Omental fat pad (tissue), 4 donors: ENCODE results near the gene RAPGEF4. TPM values are rescaled to one million over a fixed set of nuclear protein-coding genes. Genes with fewer than 3 reads are reported as not detected.

Experiments
- ATAC-seq: fragments of 150-250 bp; one replicate; pipeline ENCODE4 v1.9.1; 2016; ENCODE audit warnings: mild to moderate bottlenecking, moderate library complexity; ENCODE audit not compliant: low FRiP score
- DNase-seq: peaks from one replicate; pipeline ENCODE4 v3.0.0-alpha.2; 2019; ENCODE audit warnings: low spot score
- total RNA-seq, 4 donors: library from RNA; depleted of rRNA; stranded (reverse); fragments of >200 nt; gene quantifications; one replicate each; pipeline ENCODE4 v1.1.0, GENCODE V29; 2016
- TF ChIP-seq, protein P1 (sequence below), 3 donors: fragments of 450-650 bp; IDR thresholded peaks; one replicate each; pipeline ENCODE4 v1.5.1; 2016 to 2017; ENCODE audit warnings: antibody characterized with exemption in 3 of 3, mild to moderate bottlenecking in 3 of 3, moderate library complexity in 2 of 3

The RAPGEF4 gene
- total RNA-seq, 4 donors from 2014 or later, result 11.7 to 25.6 (median 20.0) TPM

GRCh38 chr2:173075056-173075780 is 339.6 kb downstream of the RAPGEF4 start:
- TF ChIP-seq, protein P1, sequence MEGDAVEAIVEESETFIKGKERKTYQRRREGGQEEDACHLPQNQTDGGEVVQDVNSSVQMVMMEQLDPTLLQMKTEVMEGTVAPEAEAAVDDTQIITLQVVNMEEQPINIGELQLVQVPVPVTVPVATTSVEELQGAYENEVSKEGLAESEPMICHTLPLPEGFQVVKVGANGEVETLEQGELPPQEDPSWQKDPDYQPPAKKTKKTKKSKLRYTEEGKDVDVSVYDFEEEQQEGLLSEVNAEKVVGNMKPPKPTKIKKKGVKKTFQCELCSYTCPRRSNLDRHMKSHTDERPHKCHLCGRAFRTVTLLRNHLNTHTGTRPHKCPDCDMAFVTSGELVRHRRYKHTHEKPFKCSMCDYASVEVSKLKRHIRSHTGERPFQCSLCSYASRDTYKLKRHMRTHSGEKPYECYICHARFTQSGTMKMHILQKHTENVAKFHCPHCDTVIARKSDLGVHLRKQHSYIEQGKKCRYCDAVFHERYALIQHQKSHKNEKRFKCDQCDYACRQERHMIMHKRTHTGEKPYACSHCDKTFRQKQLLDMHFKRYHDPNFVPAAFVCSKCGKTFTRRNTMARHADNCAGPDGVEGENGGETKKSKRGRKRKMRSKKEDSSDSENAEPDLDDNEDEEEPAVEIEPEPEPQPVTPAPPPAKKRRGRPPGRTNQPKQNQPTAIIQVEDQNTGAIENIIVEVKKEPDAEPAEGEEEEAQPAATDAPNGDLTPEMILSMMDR (IDR thresholded peaks at IDR 0.05), result no peak
- ATAC-seq (peak; percentile 6), DNase-seq (no peak)

DNA sequence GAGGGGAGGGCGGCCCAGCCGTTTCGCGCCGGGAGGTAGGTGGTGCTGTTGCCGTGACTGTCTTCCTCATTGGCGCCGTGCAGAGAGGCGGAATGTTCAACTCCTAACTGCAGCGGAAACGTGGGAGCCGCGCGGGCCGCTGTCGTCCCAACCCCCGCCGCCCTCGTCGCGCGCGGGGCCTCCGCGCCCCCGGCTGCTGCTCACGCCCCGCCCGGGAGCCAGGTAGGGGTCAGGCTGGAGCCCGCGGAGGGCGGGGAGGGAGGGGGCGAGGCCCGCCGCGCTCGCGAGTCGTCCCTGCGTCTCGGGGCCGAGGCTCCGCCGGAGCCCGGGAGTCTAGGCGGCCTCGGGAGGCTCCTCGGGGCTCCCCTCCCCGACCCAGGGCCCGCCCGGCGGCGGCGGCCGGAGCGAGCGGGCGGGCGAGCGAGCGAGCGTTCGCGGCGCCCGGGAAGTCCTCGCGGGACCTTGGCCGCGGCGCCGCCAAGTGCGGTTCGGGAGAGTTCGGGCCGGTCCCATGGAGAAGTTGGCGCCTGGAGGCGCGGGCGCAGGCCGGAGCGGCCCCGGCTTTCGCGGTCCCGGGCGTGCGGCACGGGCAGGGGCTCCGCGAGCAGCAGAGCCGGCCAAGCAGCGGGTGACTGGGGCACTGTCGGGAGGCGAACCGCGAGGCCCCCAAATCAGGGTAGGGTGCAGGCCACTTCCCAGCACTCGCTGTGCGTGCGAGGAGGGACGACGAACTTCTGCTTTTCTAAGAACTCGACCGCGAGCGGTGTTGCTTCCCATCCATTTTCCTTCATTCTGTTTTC is 340.3 kb downstream of the RAPGEF4 start, which contains the start of gene MAP3K20:
Gene MAP3K20, plus strand, starts transcription at position 66 of the 800 bp plus-strand sequence. CDS start 15,186 bp downstream, outside the sequence.
- DNase-seq (peak; percentile 32), ATAC-seq (peak; percentile 92)
- TF ChIP-seq, protein P1 (IDR thresholded peaks at IDR 0.05), result no peak

GRCh38 chr2:173076581-173077345 is 341.1 kb downstream of the RAPGEF4 start:
- DNase-seq (peak; percentile 34), ATAC-seq (peak; percentile 63)
- TF ChIP-seq, protein P1 (IDR thresholded peaks at IDR 0.05), result no peak

- ATAC-seq, result no peak
- DNase-seq, result no peak
- TF ChIP-seq, protein P1 (IDR thresholded peaks at IDR 0.05), result no peak
Observed at GRCh38 chr2:173077506-173078177, 342.0 kb downstream of the RAPGEF4 start.

GRCh38 chr2:173079141-173079540 is 343.5 kb downstream of the RAPGEF4 start:
- ATAC-seq (no peak), DNase-seq (no peak)
- TF ChIP-seq, protein P1 (IDR thresholded peaks at IDR 0.05), result no peak
